GM18861 (cell line): ENCODE results near the gene PPP2R2D.
"Not testable (repeated sequence)": the region's sequence is repeated elsewhere in the genome, so short reads cannot be mapped to it uniquely, and the experiment has no call there.

Experiments
- ATAC-seq: cut with Tn5 transposase; IDR thresholded peaks from one replicate; pipeline ENCODE4 v1.9.1; 2021; ENCODE audit not compliant: unreplicated experiment

Gene PPP2R2D

GRCh38 chr10:131905603-131906268, 4.9 kb downstream of the PPP2R2D start:
- ATAC-seq: no peak

- no peak for ATAC-seq
Observed at GRCh38 chr10:131906269-131906639, 5.4 kb downstream of the PPP2R2D start.

- no peak for ATAC-seq
Observed at GRCh38 chr10:131907679-131908078, 6.9 kb downstream of the PPP2R2D start.

- no peak for ATAC-seq
Observed at GRCh38 chr10:131908151-131908550, 7.3 kb downstream of the PPP2R2D start.

- no peak for ATAC-seq
Observed at GRCh38 chr10:131909014-131909808, 8.4 kb downstream of the PPP2R2D start.

- no peak for ATAC-seq
Observed at GRCh38 chr10:131909929-131910328, 9.1 kb downstream of the PPP2R2D start.

- no peak for ATAC-seq
Observed at GRCh38 chr10:131910663-131911314, 10.0 kb downstream of the PPP2R2D start.

- no peak for ATAC-seq
Observed at GRCh38 chr10:131911451-131911850, 10.6 kb downstream of the PPP2R2D start.

- no peak for ATAC-seq
Observed at GRCh38 chr10:131912620-131913019, 11.8 kb downstream of the PPP2R2D start.

GRCh38 chr10:131915484-131915883, 14.7 kb downstream of the PPP2R2D start:
- no peak for ATAC-seq

- no peak for ATAC-seq
Observed at GRCh38 chr10:131915990-131916766, 15.4 kb downstream of the PPP2R2D start.

GRCh38 chr10:131916767-131917160, 16.0 kb downstream of the PPP2R2D start:
- not testable (repeated sequence) for ATAC-seq

GRCh38 chr10:131917496-131917895, 16.7 kb downstream of the PPP2R2D start:
- ATAC-seq: not testable (repeated sequence)

- not testable (repeated sequence) for ATAC-seq
Observed at GRCh38 chr10:131919461-131919860, 18.7 kb downstream of the PPP2R2D start.

GRCh38 chr10:131920151-131920550, 19.3 kb downstream of the PPP2R2D start:
- ATAC-seq: no peak

GRCh38 chr10:131920693-131921092, 19.9 kb downstream of the PPP2R2D start:
- ATAC-seq: no peak

- no peak for ATAC-seq
Observed at GRCh38 chr10:131921184-131921583, 20.4 kb downstream of the PPP2R2D start.

GRCh38 chr10:131923038-131923756, 22.4 kb downstream of the PPP2R2D start:
- no peak for ATAC-seq

GRCh38 chr10:131925011-131925649, 24.3 kb downstream of the PPP2R2D start:
- ATAC-seq: no peak

- ATAC-seq: no peak
Observed at GRCh38 chr10:131925716-131926115, 24.9 kb downstream of the PPP2R2D start.
